ENCODE data around the gene FARSA. TPM values are rescaled to one million over a fixed set of nuclear protein-coding genes. Genes with fewer than 3 reads are reported as not detected.

Gene FARSA
- polyA plus RNA-seq, 1 experiment: 13.5 TPM

- H3K27ac ChIP-seq (ENCODE audit: low read depth, low read length): peak overlapping the region; percentile 93
- POLR2A ChIA-PET: interaction anchor here (0.6 to 1.5 kb wide), 21 partner anchors 8 to 1793 kb away, joined by 3 to 10 read pairs (median 4); partner anchors contain the start of genes DNASE2, FARSA, GADD45GIP1 and GCDH
- H3K9me3 ChIP-seq (ENCODE audit: control insufficient read depth, insufficient read depth, low read length): no peaks in the 10 kb centered on the region; the same call in 1 of the 2 replicates
- no peaks in the 10 kb centered on the region for H3K27me3 ChIP-seq (ENCODE audit: control insufficient read depth, insufficient read depth, low read length)
- CTCF ChIA-PET: interaction anchor here (0.6 kb wide), 1 partner anchor 8 kb away, joined by 3 read pairs; no protein-coding TSS in a partner anchor
- H3K4me3 ChIP-seq (ENCODE audit: low read depth, low read length): peak overlapping the region; percentile 82
- DNase-seq (ENCODE audit: low read depth, low spot score): peak; percentile 48
- no peak for TF ChIP-seq CTCF (IDR thresholded peaks at IDR 0.05; ENCODE audit: low read depth, low read length)
These were observed 12.7 kb upstream of the FARSA start for GRCh38 chr19:12946092-12946721.

DNA sequence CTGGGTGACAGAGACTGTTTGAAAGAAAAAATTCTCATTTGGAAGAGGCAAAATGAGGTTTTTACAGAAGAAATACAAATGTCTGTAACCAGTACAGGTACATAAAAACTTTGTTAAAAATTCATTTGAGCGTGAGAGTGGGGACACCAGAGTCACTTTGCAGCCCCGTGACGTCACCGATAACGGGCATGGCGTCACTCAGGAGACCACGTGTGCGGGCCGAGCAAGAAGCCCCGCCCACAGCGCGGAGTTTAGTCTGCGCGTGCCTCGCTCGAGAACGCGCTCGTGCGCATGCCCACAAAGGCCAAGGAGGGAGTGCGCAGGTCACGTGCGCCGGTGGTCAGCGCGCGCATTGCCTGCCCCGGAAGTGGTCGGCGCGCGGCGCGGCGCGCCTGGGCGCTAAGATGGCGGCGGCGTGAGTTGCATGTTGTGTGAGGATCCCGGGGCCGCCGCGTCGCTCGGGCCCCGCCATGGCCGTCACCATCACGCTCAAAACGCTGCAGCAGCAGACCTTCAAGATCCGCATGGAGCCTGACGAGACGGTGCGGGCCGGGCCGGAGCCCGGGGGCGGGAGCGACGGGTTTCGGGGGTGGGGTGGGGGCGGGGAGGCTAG lies 12.1 kb upstream of the FARSA start, which contains the start of gene RAD23A:
TSS of gene RAD23A (plus strand) at position 384 of the 613 bp plus-strand sequence. CDS start at position 471, 87 bp downstream.
- Histone ChIP-seq H3K9me3 (ENCODE audit: control insufficient read depth, insufficient read depth, low read length) (no peaks in the 10 kb centered on the region; the same call in 1 of the 2 replicates), H3K27me3 (ENCODE audit: control insufficient read depth, insufficient read depth, low read length) (no peaks in the 10 kb centered on the region), H3K27ac (ENCODE audit: low read depth, low read length) (peak within 1 kb of the TSS; percentile 93), H3K4me3 (ENCODE audit: low read depth, low read length) (peak within 1 kb of the TSS; percentile 82)
- DNase-seq (ENCODE audit: low read depth, low spot score): peak; percentile 97
- POLR2A ChIA-PET: interaction anchor here (0.6 to 1.5 kb wide), 9 partner anchors 8 to 849 kb away, joined by 3 to 9 read pairs (median 6); partner anchors contain the start of genes FARSA, GADD45GIP1 and GCDH
- CTCF ChIA-PET: no interaction called here
- TF ChIP-seq CTCF (IDR thresholded peaks at IDR 0.05; ENCODE audit: low read depth, low read length): no peak

DNA sequence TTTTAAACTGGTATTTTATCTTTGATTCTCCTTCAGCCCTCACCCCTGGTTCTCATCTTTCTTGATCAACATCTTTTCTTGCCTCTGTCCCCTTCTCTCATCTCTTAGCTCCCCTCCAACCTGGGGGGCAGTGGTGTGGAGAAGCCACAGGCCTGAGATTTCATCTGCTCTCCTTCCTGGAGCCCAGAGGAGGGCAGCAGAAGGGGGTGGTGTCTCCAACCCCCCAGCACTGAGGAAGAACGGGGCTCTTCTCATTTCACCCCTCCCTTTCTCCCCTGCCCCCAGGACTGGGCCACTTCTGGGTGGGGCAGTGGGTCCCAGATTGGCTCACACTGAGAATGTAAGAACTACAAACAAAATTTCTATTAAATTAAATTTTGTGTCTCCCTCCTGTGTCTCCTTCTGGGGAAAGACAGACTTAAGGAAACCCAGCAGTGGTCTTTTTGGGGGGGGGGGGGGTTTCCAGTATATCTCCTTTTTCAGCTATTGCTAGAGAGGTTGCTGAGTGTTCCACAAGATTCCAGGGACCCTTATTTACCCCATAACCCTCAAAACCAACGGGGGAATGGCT lies 10.7 kb upstream of the FARSA start:
- TF ChIP-seq CTCF (IDR thresholded peaks at IDR 0.05; ENCODE audit: low read depth, low read length): no peak
- Histone ChIP-seq H3K27ac (ENCODE audit: low read depth, low read length) (peak overlapping the region; percentile 21), H3K9me3 (ENCODE audit: control insufficient read depth, insufficient read depth, low read length) (no peaks in the 10 kb centered on the region; the same call in 1 of the 2 replicates), H3K4me3 (ENCODE audit: low read depth, low read length) (no peak overlapping the region), H3K27me3 (ENCODE audit: control insufficient read depth, insufficient read depth, low read length) (no peaks in the 10 kb centered on the region)
- ChIA-PET CTCF (no interaction called here), POLR2A (interaction anchor here (0.6 kb wide), 1 partner anchor 12 kb away, joined by 4 read pairs; no protein-coding TSS in a partner anchor)
- DNase-seq (ENCODE audit: low read depth, low spot score): no peak

DNA sequence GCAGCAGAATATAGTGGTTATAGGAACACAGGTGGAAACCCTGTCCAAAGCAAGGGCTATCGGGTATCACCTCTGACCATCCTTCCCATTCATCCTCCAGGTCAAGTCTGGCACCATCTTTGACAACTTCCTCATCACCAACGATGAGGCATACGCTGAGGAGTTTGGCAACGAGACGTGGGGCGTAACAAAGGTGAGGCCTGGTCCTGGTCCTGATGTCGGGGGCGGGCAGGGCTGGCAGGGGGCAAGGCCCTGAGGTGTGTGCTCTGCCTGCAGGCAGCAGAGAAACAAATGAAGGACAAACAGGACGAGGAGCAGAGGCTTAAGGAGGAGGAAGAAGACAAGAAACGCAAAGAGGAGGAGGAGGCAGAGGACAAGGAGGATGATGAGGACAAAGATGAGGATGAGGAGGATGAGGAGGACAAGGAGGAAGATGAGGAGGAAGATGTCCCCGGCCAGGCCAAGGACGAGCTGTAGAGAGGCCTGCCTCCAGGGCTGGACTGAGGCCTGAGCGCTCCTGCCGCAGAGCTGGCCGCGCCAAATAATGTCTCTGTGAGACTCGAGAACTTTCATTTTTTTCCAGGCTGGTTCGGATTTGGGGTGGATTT lies 10.0 kb upstream of the FARSA start:
- POLR2A ChIA-PET: no interaction called here
- no peak for TF ChIP-seq CTCF (IDR thresholded peaks at IDR 0.05; ENCODE audit: low read depth, low read length)
- Histone ChIP-seq H3K27me3 (ENCODE audit: control insufficient read depth, insufficient read depth, low read length) (no peaks in the 10 kb centered on the region), H3K9me3 (ENCODE audit: control insufficient read depth, insufficient read depth, low read length) (no peaks in the 10 kb centered on the region; the same call in 1 of the 2 replicates), H3K27ac (ENCODE audit: low read depth, low read length) (no peak overlapping the region), H3K4me3 (ENCODE audit: low read depth, low read length) (no peak overlapping the region)
- CTCF ChIA-PET: no interaction called here
- DNase-seq (ENCODE audit: low read depth, low spot score): no peak
